Peyer's patch (tissue), 4 donors: ENCODE measurements around the gene DNAJB1.
A peak's percentile ranks its signal among the peaks of the same experiment; 100 is the strongest.
"Not testable (repeated sequence)": the region's sequence is repeated elsewhere in the genome, so short reads cannot be mapped to it uniquely, and the experiment has no call there.

ENCODE experiments used
- CTCF ChIP-seq, 6 experiments: fragments of 450-650 bp in 4 of 6; fragments of 200-600 bp in 2 of 6; sonication (generic) in 1 of 6; IDR thresholded peaks; one replicate each; pipeline ENCODE4 v1.5.1; 2017 to 2019; ENCODE audit warnings: antibody characterized with exemption in 6 of 6, mild to moderate bottlenecking in 3 of 6, moderate library complexity in 1 of 6
- POLR2A ChIP-seq, 2 donors: fragments of 450-650 bp; IDR thresholded peaks; one replicate each; pipeline ENCODE4 v1.5.1; 2017; ENCODE audit warnings: antibody characterized with exemption in 2 of 2, mild to moderate bottlenecking in 2 of 2, moderate library complexity in 2 of 2

- TF ChIP-seq CTCF (IDR thresholded peaks at IDR 0.05): peak in 4 of 6 experiments; percentile 27 to 47 (median 46)
- not testable (repeated sequence) for TF ChIP-seq POLR2A (IDR thresholded peaks at IDR 0.05)
Observed at GRCh38 chr19:14551134-14552005, 33.2 kb upstream of the DNAJB1 start.
